ENCODE data around the gene SEMA5A. TPM values are rescaled to one million over a fixed set of nuclear protein-coding genes. Genes with fewer than 3 reads are reported as not detected.

The SEMA5A gene
- total and polyA plus RNA-seq, 2 donors, result 1.2 to 2.5 TPM

DNA sequence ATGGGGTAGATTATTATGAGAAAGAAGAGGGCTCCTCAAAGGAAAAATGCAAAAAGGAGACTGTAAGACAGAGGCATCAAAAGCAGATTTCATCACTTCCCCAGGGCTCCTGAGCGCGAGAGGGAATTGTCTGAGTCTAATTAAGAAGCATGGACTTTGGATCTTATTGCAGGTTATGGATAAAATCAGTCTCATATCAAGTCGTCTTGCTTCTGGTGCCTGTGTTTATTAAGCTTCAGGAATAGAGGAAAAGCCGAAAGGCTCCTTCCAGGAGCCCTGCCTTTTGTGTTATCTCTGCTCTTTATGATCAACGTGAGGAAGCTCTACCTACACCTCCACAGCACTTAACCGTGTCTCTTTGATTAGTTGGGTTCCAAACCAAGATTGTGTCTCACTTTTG is 25.0 kb upstream of the SEMA5A start:
- Histone ChIP-seq H3K9me3 (ENCODE audit: control insufficient read depth in 2 of 2, insufficient read depth in 1 of 2, low read length in 1 of 2) (no peaks in the 10 kb centered on the region), H3K36me3 (ENCODE audit: control insufficient read depth in 2 of 2, insufficient read depth in 2 of 2, low read length in 1 of 2) (no peaks in the 10 kb centered on the region), H3K4me3 (ENCODE audit: low read length in 2 of 2) (no peak overlapping the region), H3K4me1 (ENCODE audit: control insufficient read depth in 2 of 2, insufficient read depth in 2 of 2, low read length in 2 of 2) (no peaks in the 10 kb centered on the region), H3K27me3 (ENCODE audit: control insufficient read depth in 2 of 2, insufficient read depth in 1 of 2, low read length in 1 of 2) (no peaks in the 10 kb centered on the region), H3K27ac (ENCODE audit: low read depth in 1 of 2, low read length in 1 of 2) (no peak overlapping the region)
- 90% methylated on average over 6 of the region's 6 CpGs for WGBS
- no peak for DNase-seq (ENCODE audit: low read depth in 6 of 9, low spot score in 9 of 9)

GRCh38 chr5:9567039-9567438 is 21.2 kb upstream of the SEMA5A start:
- no peaks in the 10 kb centered on the region for H3K27me3 ChIP-seq (ENCODE audit: control insufficient read depth in 2 of 2, insufficient read depth in 1 of 2, low read length in 1 of 2)
- DNase-seq (ENCODE audit: low read depth in 6 of 9, low spot score in 9 of 9), result no peak
- no peak overlapping the region for H3K4me3 ChIP-seq (ENCODE audit: low read length in 2 of 2)

GRCh38 chr5:9564752-9565151 is 18.9 kb upstream of the SEMA5A start:
- no peaks in the 10 kb centered on the region for H3K9me3 ChIP-seq (ENCODE audit: control insufficient read depth in 2 of 2, insufficient read depth in 1 of 2, low read length in 1 of 2)
- no peaks in the 10 kb centered on the region for H3K27me3 ChIP-seq (ENCODE audit: control insufficient read depth in 2 of 2, insufficient read depth in 1 of 2, low read length in 1 of 2)
- H3K4me3 ChIP-seq (ENCODE audit: low read length in 2 of 2), result no peak overlapping the region
- WGBS, result 82% methylated on average over 4 of the region's 4 CpGs
- H3K36me3 ChIP-seq (ENCODE audit: control insufficient read depth in 2 of 2, insufficient read depth in 2 of 2, low read length in 1 of 2), result no peaks in the 10 kb centered on the region
- no peak overlapping the region for H3K27ac ChIP-seq (ENCODE audit: low read depth in 1 of 2, low read length in 1 of 2)
- DNase-seq (ENCODE audit: low read depth in 6 of 9, low spot score in 9 of 9), result no peak
- H3K4me1 ChIP-seq (ENCODE audit: control insufficient read depth in 2 of 2, insufficient read depth in 2 of 2, low read length in 2 of 2), result no peaks in the 10 kb centered on the region

More at GRCh38 chr5:9567039-9567438, 21.2 kb upstream of the SEMA5A start:
- Histone ChIP-seq H3K4me1 (ENCODE audit: control insufficient read depth in 2 of 2, insufficient read depth in 2 of 2, low read length in 2 of 2) (no peaks in the 10 kb centered on the region), H3K9me3 (ENCODE audit: control insufficient read depth in 2 of 2, insufficient read depth in 1 of 2, low read length in 1 of 2) (no peaks in the 10 kb centered on the region), H3K27ac (ENCODE audit: low read depth in 1 of 2, low read length in 1 of 2) (no peak overlapping the region), H3K36me3 (ENCODE audit: control insufficient read depth in 2 of 2, insufficient read depth in 2 of 2, low read length in 1 of 2) (no peaks in the 10 kb centered on the region)

- 82% methylated on average over 7 of the region's 7 CpGs for WGBS
- no peak for DNase-seq (ENCODE audit: low read depth in 6 of 9, low spot score in 9 of 9)
- no peaks in the 10 kb centered on the region for H3K27me3 ChIP-seq (ENCODE audit: control insufficient read depth in 2 of 2, insufficient read depth in 1 of 2, low read length in 1 of 2)
- no peak overlapping the region for H3K4me3 ChIP-seq (ENCODE audit: low read length in 2 of 2)
- no peaks in the 10 kb centered on the region for H3K36me3 ChIP-seq (ENCODE audit: control insufficient read depth in 2 of 2, insufficient read depth in 2 of 2, low read length in 1 of 2)
- H3K4me1 ChIP-seq (ENCODE audit: control insufficient read depth in 2 of 2, insufficient read depth in 2 of 2, low read length in 2 of 2), result no peaks in the 10 kb centered on the region
- no peaks in the 10 kb centered on the region for H3K9me3 ChIP-seq (ENCODE audit: control insufficient read depth in 2 of 2, insufficient read depth in 1 of 2, low read length in 1 of 2)
- no peak overlapping the region for H3K27ac ChIP-seq (ENCODE audit: low read depth in 1 of 2, low read length in 1 of 2)
Observed at GRCh38 chr5:9562141-9562540, 16.3 kb upstream of the SEMA5A start.

DNA sequence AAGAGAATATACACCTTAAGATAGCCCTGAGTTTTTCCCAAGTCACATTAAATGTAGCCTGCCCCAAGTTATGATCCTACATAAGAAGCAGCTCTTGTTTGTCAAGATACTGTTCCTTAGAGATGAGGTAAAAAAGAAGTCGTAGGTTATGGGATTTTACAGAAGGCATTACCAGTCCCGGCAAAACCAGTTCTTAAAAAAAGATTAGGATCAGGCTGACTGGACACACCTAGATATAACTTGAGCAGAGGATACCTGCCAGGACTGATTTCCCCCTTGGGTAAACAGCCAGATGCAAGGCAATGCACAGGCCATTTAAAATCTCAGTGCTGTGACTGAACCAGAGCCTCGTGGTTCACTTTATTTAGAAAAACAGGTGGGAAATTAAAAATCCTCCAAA is 14.1 kb upstream of the SEMA5A start:
- DNase-seq (ENCODE audit: low read depth in 6 of 9, low spot score in 9 of 9), result no peak
- Histone ChIP-seq H3K9me3 (ENCODE audit: control insufficient read depth in 2 of 2, insufficient read depth in 1 of 2, low read length in 1 of 2) (no peaks in the 10 kb centered on the region), H3K4me3 (ENCODE audit: low read length in 2 of 2) (no peak overlapping the region), H3K36me3 (ENCODE audit: control insufficient read depth in 2 of 2, insufficient read depth in 2 of 2, low read length in 1 of 2) (no peaks in the 10 kb centered on the region), H3K27me3 (ENCODE audit: control insufficient read depth in 2 of 2, insufficient read depth in 1 of 2, low read length in 1 of 2) (no peaks in the 10 kb centered on the region), H3K27ac (ENCODE audit: low read depth in 1 of 2, low read length in 1 of 2) (no peak overlapping the region), H3K4me1 (ENCODE audit: control insufficient read depth in 2 of 2, insufficient read depth in 2 of 2, low read length in 2 of 2) (no peaks in the 10 kb centered on the region)
- WGBS, result 87% methylated on average over 3 of the region's 3 CpGs

GRCh38 chr5:9558319-9558965 is 12.6 kb upstream of the SEMA5A start:
- H3K27ac ChIP-seq (ENCODE audit: low read depth in 1 of 2, low read length in 1 of 2), result no peak overlapping the region
- no peaks in the 10 kb centered on the region for H3K9me3 ChIP-seq (ENCODE audit: control insufficient read depth in 2 of 2, insufficient read depth in 1 of 2, low read length in 1 of 2)
- WGBS, result 79% methylated on average over 5 of the region's 5 CpGs
- H3K27me3 ChIP-seq (ENCODE audit: control insufficient read depth in 2 of 2, insufficient read depth in 1 of 2, low read length in 1 of 2), result no peaks in the 10 kb centered on the region
- no peak for DNase-seq (ENCODE audit: low read depth in 6 of 9, low spot score in 9 of 9)
- H3K4me3 ChIP-seq (ENCODE audit: low read length in 2 of 2), result no peak overlapping the region
- no peaks in the 10 kb centered on the region for H3K4me1 ChIP-seq (ENCODE audit: control insufficient read depth in 2 of 2, insufficient read depth in 2 of 2, low read length in 2 of 2)
- H3K36me3 ChIP-seq (ENCODE audit: control insufficient read depth in 2 of 2, insufficient read depth in 2 of 2, low read length in 1 of 2), result no peaks in the 10 kb centered on the region

DNA sequence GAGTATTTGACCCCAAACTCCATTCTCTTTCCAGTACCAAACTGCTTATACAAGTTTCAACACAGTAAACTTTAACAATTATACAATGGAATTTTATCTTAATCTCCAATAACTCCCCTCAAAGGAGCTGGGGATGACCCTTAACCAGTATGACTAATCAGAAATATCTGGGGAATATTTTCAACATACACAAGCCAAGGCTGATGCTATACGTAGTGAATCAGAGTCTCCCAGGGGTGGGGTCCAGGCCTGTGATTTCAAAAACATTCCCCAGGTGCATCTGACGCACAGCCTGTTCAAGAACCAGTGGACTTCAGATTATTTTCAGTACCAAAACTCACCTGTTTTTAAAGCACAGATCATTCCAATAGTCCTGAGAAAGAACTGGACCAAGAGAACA is 11.8 kb upstream of the SEMA5A start:
- DNase-seq (ENCODE audit: low read depth in 6 of 9, low spot score in 9 of 9), result no peak
- Histone ChIP-seq H3K27ac (ENCODE audit: low read depth in 1 of 2, low read length in 1 of 2) (no peak overlapping the region), H3K9me3 (ENCODE audit: control insufficient read depth in 2 of 2, insufficient read depth in 1 of 2, low read length in 1 of 2) (no peaks in the 10 kb centered on the region), H3K36me3 (ENCODE audit: control insufficient read depth in 2 of 2, insufficient read depth in 2 of 2, low read length in 1 of 2) (no peaks in the 10 kb centered on the region), H3K27me3 (ENCODE audit: control insufficient read depth in 2 of 2, insufficient read depth in 1 of 2, low read length in 1 of 2) (no peaks in the 10 kb centered on the region), H3K4me3 (ENCODE audit: low read length in 2 of 2) (no peak overlapping the region), H3K4me1 (ENCODE audit: control insufficient read depth in 2 of 2, insufficient read depth in 2 of 2, low read length in 2 of 2) (no peaks in the 10 kb centered on the region)
- WGBS, result 93% methylated on average over 2 of the region's 2 CpGs

GRCh38 chr5:9555961-9556360 is 10.1 kb upstream of the SEMA5A start:
- DNase-seq (ENCODE audit: low read depth in 6 of 9, low spot score in 9 of 9), result no peak
- H3K4me1 ChIP-seq (ENCODE audit: control insufficient read depth in 2 of 2, insufficient read depth in 2 of 2, low read length in 2 of 2), result no peaks in the 10 kb centered on the region
- H3K9me3 ChIP-seq (ENCODE audit: control insufficient read depth in 2 of 2, insufficient read depth in 1 of 2, low read length in 1 of 2), result no peaks in the 10 kb centered on the region
- H3K36me3 ChIP-seq (ENCODE audit: control insufficient read depth in 2 of 2, insufficient read depth in 2 of 2, low read length in 1 of 2), result no peaks in the 10 kb centered on the region
- H3K27ac ChIP-seq (ENCODE audit: low read depth in 1 of 2, low read length in 1 of 2), result no peak overlapping the region
- no peak overlapping the region for H3K4me3 ChIP-seq (ENCODE audit: low read length in 2 of 2)
- H3K27me3 ChIP-seq (ENCODE audit: control insufficient read depth in 2 of 2, insufficient read depth in 1 of 2, low read length in 1 of 2), result no peaks in the 10 kb centered on the region
- WGBS, result 95% methylated on average over 4 of the region's 4 CpGs

DNA sequence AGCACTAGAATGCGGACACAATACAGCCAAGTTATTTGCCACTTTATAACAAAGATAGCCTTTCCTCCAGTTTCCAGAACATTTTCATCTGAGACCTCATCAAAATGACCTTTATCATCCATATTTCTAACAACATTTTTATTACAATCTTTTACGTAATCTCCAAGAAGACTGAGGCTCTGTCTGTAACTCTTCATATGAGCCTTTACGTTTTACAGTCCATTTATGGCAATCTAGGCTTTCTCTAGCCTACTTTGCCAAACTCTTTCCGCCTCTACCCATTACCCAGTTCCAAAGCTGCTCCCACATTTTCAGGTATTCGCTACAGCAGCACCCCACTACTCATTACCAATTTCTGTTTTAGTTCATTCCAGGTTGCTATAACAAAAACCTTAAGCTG is 8.2 kb upstream of the SEMA5A start:
- Histone ChIP-seq H3K36me3 (ENCODE audit: control insufficient read depth in 2 of 2, insufficient read depth in 2 of 2, low read length in 1 of 2) (no peaks in the 10 kb centered on the region), H3K4me3 (ENCODE audit: low read length in 2 of 2) (no peak overlapping the region), H3K27ac (ENCODE audit: low read depth in 1 of 2, low read length in 1 of 2) (no peak overlapping the region), H3K4me1 (ENCODE audit: control insufficient read depth in 2 of 2, insufficient read depth in 2 of 2, low read length in 2 of 2) (no peaks in the 10 kb centered on the region), H3K9me3 (ENCODE audit: control insufficient read depth in 2 of 2, insufficient read depth in 1 of 2, low read length in 1 of 2) (no peaks in the 10 kb centered on the region), H3K27me3 (ENCODE audit: control insufficient read depth in 2 of 2, insufficient read depth in 1 of 2, low read length in 1 of 2) (no peaks in the 10 kb centered on the region)
- no peak for DNase-seq (ENCODE audit: low read depth in 6 of 9, low spot score in 9 of 9)
- WGBS, result 92% methylated on average over 5 of the region's 5 CpGs

GRCh38 chr5:9553561-9553960 is 7.7 kb upstream of the SEMA5A start:
- no peak for DNase-seq (ENCODE audit: low read depth in 6 of 9, low spot score in 9 of 9)
- Histone ChIP-seq H3K9me3 (ENCODE audit: control insufficient read depth in 2 of 2, insufficient read depth in 1 of 2, low read length in 1 of 2) (no peaks in the 10 kb centered on the region), H3K27me3 (ENCODE audit: control insufficient read depth in 2 of 2, insufficient read depth in 1 of 2, low read length in 1 of 2) (no peaks in the 10 kb centered on the region), H3K36me3 (ENCODE audit: control insufficient read depth in 2 of 2, insufficient read depth in 2 of 2, low read length in 1 of 2) (no peaks in the 10 kb centered on the region), H3K27ac (ENCODE audit: low read depth in 1 of 2, low read length in 1 of 2) (no peak overlapping the region), H3K4me1 (ENCODE audit: control insufficient read depth in 2 of 2, insufficient read depth in 2 of 2, low read length in 2 of 2) (no peaks in the 10 kb centered on the region), H3K4me3 (ENCODE audit: low read length in 2 of 2) (no peak overlapping the region)
- 92% methylated on average over 4 of the region's 4 CpGs for WGBS

Measured in thymus (tissue), 11 donors.